ENCODE data around the gene ABAT. TPM values are rescaled to one million over a fixed set of nuclear protein-coding genes. Genes with fewer than 3 reads are reported as not detected.

ABAT gene
- total RNA-seq, 1 experiment from 2014 or later = 7.3 TPM

- Mint-ChIP-seq H3K36me3 (ENCODE audit: insufficient read depth in 1 of 3, low read depth in 3 of 3) (no peaks in the 10 kb centered on the region; a peak in 1 of 7 replicates), H3K9me3 (0 out of 5 replicates have a peak, but pooled peaks cover 0 to 2% of the 10 kb centered on the region in 2 experiments), H3K4me3 (no peak overlapping the region), H3K27ac (no peak overlapping the region; a peak in 2 of 7 replicates), H3K27me3 (ENCODE audit: low read depth) (no peaks in the 10 kb centered on the region; the same call in none of the 2 replicates), H3K4me1 (peaks cover 6 to 12% of the 10 kb centered on the region in 2 experiments; a peak in 3 of 4 replicates)
- Histone ChIP-seq H4K20me1 (ENCODE audit: control insufficient read depth, insufficient read depth, insufficient read length) (no peaks in the 10 kb centered on the region), H3K79me1 (ENCODE audit: insufficient read depth, low read depth, low read length, poor library complexity, severe bottlenecking) (no peaks in the 10 kb centered on the region), H3K4me2 (ENCODE audit: insufficient read depth, insufficient read length, low read length) (no peak overlapping the region), H3K9me3 (ENCODE audit: control insufficient read depth, low read depth, low read length) (no peaks in the 10 kb centered on the region), H4K5ac (ENCODE audit: insufficient read length, low read depth, low read length) (no peak overlapping the region), H3K4ac (ENCODE audit: low read depth, low read length) (no peak overlapping the region), H2BK5ac (ENCODE audit: insufficient read length, low read length) (no peak overlapping the region), H3T11ph (ENCODE audit: low read length) (no peak overlapping the region), H3K18ac (ENCODE audit: insufficient read length, low read depth, low read length) (no peak overlapping the region), H3K4me1 (ENCODE audit: insufficient read depth, low read length) (no peaks in the 10 kb centered on the region), H3K9ac (ENCODE audit: extremely low read depth, insufficient read length, low read length) (no peak overlapping the region), H3K27me3 (ENCODE audit: insufficient read depth, low read length) (no peaks in the 10 kb centered on the region), H2BK12ac (ENCODE audit: insufficient read length, low read depth, low read length) (no peak overlapping the region), H3K23ac (ENCODE audit: insufficient read length, low read depth, low read length) (no peak overlapping the region), H2AFZ (ENCODE audit: low read length) (no peak overlapping the region), H4K8ac (replicated peaks; ENCODE audit: insufficient read length, low read depth, low read length) (no peak overlapping the region), H3K14ac (ENCODE audit: insufficient read depth, low read length) (no peak overlapping the region), H2BK15ac (ENCODE audit: low read depth, low read length) (no peak overlapping the region), H3K27ac (ENCODE audit: insufficient read length, low read depth, low read length) (no peak overlapping the region), H3K23me2 (ENCODE audit: insufficient read length, low read depth, low read length, poor library complexity, severe bottlenecking) (no peaks in the 10 kb centered on the region), H2BK20ac (ENCODE audit: low read depth, low read length, poor library complexity, severe bottlenecking) (no peak overlapping the region), H2AK5ac (ENCODE audit: insufficient read length, low read length) (no peak overlapping the region), H3K56ac (ENCODE audit: insufficient read length, low read depth, low read length) (no peak overlapping the region), H4K91ac (ENCODE audit: insufficient read length, low read depth, low read length) (no peak overlapping the region), H2BK120ac (ENCODE audit: low read depth, low read length, poor library complexity, severe bottlenecking) (no peak overlapping the region), H3K79me2 (ENCODE audit: insufficient read depth, low read length) (no peaks in the 10 kb centered on the region)
- TF ChIP-seq CTCF (conservative IDR thresholded peaks at IDR 0.05) = no peak
- WGBS (ENCODE audit: extremely low coverage, insufficient read length, low lambda C conversion rate) = no CpG with 5 or more reads among the region's 9 CpGs
- no peak for DNase-seq
These were observed 52.9 kb downstream of the ABAT start for GRCh38 chr16:8727131-8727806.
